Measurements from ENCODE around the gene CROCC. TPM values are rescaled to one million over a fixed set of nuclear protein-coding genes. Genes with fewer than 3 reads are reported as not detected.
"Not testable (repeated sequence)": the region's sequence is repeated elsewhere in the genome, so short reads cannot be mapped to it uniquely, and the experiment has no call there.

CROCC gene
- total RNA-seq, 4 donors from 2014 or later: 27.7 to 86.4 (median 60.2) TPM

DNA sequence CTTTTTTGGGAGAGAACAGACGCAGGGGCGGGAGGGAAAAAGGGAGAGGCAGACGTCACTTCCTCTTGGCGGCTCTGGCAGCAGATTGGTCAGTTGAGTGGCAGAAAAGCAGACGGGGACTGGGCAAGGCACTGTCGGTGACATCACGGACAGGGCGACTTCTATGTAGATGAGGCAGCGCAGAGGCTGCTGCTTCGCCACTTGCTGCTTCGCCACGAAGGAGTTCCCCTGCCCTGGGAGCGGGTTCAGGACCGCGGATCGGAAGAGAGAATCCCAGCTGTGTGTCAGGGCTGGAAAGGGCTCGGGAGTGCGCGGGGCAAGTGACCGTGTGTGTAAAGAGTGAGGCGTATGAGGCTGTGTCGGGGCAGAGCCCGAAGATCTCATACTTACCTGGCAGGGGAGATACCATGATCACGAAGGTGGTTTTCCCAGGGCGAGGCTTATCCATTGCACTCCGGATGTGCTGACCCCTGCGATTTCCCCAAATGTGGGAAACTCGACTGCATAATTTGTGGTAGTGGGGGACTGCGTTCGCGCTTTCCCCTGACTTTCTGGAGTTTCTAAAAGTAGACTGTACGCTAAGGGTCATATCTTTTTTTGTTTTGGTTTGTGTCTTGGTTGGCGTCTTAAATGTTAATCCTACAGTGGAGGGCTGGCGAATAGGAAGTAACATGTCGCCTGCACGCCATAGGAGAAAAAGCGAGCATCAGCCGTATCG lies 26.0 kb upstream of the CROCC start, which contains the start of gene RNU1-2:
Gene RNU1-2, plus strand, starts transcription at position 383 of the 718 bp plus-strand sequence.
- H3K9me3 ChIP-seq, H3K36me3 ChIP-seq, H3K27me3 ChIP-seq: not testable (repeated sequence)
- Histone ChIP-seq H3K4me3 (peak within 1 kb of the TSS; percentile 33), H3K4me1 (peaks cover 16% of the 10 kb centered on the region), H3K27ac (peak within 1 kb of the TSS; percentile 85)
- DNase-seq (ENCODE audit: low spot score in 2 of 2): peak; percentile 96
- peak; percentile 61 to 89 for TF ChIP-seq POLR2A (IDR thresholded peaks at IDR 0.05)
- 0% methylated on average over 16 of the region's 39 CpGs for WGBS

DNA sequence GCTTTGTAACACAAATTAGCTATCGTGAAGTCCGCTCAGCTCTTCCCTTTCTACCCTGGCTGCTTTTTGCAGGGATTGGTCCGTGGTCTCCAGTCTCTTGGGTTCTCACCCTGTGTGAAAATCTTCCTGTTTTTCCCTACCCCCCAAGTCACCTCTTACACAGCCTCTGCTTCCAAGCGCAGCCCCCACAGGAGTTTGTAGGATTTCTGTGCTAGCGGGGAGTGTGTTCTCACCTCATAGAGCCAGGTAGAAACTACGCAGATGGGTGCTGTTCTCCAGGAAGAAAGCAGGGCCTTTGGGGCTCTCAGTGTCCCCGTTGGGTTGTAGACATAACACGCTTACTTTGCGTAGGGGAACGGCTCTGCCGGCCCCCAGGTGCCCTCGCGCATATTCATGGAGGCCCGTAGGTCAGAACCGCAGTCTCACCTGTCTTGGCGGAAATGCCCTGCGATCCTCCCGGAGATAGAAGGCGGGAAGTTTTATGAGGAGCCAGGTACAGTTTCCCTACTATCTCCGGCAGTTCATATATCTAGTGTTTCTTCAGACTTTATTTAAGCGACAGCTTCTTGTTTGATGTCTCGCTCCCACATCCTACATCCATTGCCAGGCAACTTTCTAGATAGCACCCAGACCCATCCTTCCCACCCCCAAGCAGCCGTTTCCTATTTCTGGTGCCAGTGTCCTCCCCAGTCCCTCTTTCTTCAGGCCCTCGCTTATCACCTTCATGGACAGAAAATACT lies 25.2 kb upstream of the CROCC start:
- Histone ChIP-seq H3K27ac (peak overlapping the region; percentile 70), H3K4me1 (peaks cover 16% of the 10 kb centered on the region), H3K4me3 (peak overlapping the region; percentile 25)
- not testable (repeated sequence) for H3K9me3 ChIP-seq, H3K27me3 ChIP-seq, H3K36me3 ChIP-seq
- DNase-seq (ENCODE audit: low spot score in 2 of 2): peak in 1 of 2 donors; percentile 80
- WGBS: 26% methylated on average over 20 of the region's 24 CpGs

DNA sequence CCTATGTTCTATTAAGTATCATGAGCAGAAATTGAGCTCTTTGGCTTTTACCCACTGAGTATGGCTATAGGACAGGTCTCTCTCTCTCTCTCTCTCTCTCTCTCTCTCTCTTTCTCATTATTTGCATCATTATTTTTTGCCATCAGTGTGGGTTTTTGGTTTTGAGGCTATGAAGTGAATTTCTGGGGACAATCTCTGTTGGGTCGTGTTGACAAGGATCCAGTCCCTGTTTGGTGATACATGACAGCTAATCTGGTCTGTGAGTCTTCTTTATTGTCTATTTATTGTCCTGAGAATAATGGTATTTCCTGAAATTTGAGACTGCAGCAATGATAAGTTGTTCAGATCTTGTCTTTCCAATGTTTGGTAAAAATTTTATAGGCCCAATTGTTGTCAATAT lies 24.1 kb upstream of the CROCC start:
- H3K27me3 ChIP-seq; H3K36me3 ChIP-seq; DNase-seq (ENCODE audit: low spot score in 2 of 2); H3K4me3 ChIP-seq; H3K27ac ChIP-seq; H3K9me3 ChIP-seq: not testable (repeated sequence)
- peaks cover 16% of the 10 kb centered on the region for H3K4me1 ChIP-seq
- 64% methylated on average over 1 of the region's 1 CpG for WGBS

DNA sequence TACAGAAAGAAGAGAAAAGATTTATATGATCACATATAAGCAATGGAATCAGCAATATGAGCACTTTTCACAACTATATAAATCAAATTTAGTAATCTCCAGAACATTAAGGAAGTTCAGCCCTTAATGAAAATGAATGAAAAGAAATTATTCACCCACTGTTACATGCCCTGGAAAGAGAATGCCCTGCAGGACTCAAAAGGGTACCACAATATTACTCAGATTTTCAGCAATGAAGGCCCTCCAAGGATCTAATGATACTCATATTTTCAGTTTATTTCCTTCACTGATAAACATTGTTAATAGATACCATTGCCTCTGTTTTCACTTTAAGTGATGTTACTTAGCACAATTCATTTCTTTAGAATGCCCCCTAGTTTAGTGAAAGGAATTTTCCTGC lies 23.4 kb upstream of the CROCC start:
- peaks cover 17% of the 10 kb centered on the region for H3K4me1 ChIP-seq
- not testable (repeated sequence) for H3K27ac ChIP-seq; H3K9me3 ChIP-seq; H3K27me3 ChIP-seq; DNase-seq (ENCODE audit: low spot score in 2 of 2); H3K36me3 ChIP-seq; H3K4me3 ChIP-seq

DNA sequence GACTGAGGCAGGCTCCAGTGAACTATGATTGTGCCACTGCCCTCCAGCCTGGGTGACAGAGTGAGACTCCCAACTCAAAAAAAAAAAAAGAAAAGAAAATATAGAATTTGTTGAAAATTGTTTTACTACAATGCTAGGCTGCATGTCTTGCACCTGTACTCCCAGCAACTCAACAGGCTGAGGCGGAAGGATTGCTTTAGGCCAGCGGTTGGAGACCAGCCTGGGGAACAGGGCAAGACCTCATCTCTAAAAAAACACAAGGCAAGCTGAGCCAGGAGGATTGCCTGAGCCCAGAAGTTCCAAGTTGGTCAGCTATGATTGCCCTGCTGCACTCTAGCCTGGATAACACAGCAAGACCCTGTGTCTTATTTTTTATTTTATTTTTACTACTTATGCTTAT lies 22.7 kb upstream of the CROCC start:
- not testable (repeated sequence) for H3K36me3 ChIP-seq; DNase-seq (ENCODE audit: low spot score in 2 of 2); H3K4me3 ChIP-seq; H3K9me3 ChIP-seq; H3K27me3 ChIP-seq; H3K27ac ChIP-seq
- WGBS: 92% methylated on average over 2 of the region's 2 CpGs
- peaks cover 24% of the 10 kb centered on the region for H3K4me1 ChIP-seq

DNA sequence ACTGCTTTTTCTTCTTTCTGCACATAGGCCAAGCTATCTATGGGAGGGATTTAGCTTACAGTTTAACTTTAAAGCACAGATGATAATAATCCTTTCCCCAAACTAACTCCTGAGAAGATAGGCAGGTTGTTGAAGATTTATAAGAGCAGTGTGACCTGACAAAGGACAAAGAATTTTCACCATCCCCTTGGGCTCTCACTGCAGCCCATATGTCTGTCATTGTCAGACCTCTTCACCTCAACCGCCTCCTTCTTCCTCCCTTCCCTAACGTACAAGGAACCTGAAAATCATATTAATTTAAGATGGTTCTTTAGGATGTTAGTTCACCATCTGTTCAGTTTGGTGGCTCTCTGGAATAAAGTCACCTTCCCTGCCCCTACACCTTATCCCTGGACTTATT lies 21.0 kb upstream of the CROCC start:
- no peak overlapping the region for H3K4me3 ChIP-seq
- peaks cover 32% of the 10 kb centered on the region for H3K4me1 ChIP-seq
- no peaks in the 10 kb centered on the region for H3K27me3 ChIP-seq
- 69% methylated on average over 2 of the region's 2 CpGs for WGBS
- no peak overlapping the region for H3K27ac ChIP-seq
- no peaks in the 10 kb centered on the region for H3K36me3 ChIP-seq
- H3K9me3 ChIP-seq: no peaks in the 10 kb centered on the region
- no peak for DNase-seq (ENCODE audit: low spot score in 2 of 2)
- no peak for TF ChIP-seq POLR2AphosphoS5 (IDR thresholded peaks at IDR 0.05)
- TF ChIP-seq EP300 (IDR thresholded peaks at IDR 0.05): no peak
- TF ChIP-seq, protein P1, sequence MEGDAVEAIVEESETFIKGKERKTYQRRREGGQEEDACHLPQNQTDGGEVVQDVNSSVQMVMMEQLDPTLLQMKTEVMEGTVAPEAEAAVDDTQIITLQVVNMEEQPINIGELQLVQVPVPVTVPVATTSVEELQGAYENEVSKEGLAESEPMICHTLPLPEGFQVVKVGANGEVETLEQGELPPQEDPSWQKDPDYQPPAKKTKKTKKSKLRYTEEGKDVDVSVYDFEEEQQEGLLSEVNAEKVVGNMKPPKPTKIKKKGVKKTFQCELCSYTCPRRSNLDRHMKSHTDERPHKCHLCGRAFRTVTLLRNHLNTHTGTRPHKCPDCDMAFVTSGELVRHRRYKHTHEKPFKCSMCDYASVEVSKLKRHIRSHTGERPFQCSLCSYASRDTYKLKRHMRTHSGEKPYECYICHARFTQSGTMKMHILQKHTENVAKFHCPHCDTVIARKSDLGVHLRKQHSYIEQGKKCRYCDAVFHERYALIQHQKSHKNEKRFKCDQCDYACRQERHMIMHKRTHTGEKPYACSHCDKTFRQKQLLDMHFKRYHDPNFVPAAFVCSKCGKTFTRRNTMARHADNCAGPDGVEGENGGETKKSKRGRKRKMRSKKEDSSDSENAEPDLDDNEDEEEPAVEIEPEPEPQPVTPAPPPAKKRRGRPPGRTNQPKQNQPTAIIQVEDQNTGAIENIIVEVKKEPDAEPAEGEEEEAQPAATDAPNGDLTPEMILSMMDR (IDR thresholded peaks at IDR 0.05): no peak
- no peak for TF ChIP-seq POLR2A (IDR thresholded peaks at IDR 0.05)

DNA sequence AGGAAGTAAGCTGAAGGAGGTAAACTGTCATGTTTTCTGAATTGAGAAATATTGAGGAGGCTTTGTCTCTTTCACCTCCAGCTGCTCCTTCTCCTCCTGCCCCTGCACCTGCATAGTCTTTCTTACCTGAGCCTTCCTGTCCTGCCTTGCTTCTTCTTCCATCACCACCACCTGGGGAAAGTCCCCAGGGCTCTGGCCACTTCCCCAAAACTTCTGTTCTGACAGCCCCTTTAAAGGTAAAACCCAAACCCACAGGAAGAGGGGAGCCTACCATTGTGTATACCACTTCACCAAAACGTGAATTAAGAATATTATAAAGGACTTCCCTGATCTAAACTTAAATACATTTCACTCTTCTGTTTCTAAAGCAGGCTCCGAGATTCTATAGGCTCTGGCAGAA lies 20.4 kb upstream of the CROCC start:
- DNase-seq (ENCODE audit: low spot score in 2 of 2): peak in 1 of 2 donors; percentile 47
- 73% methylated on average over 2 of the region's 2 CpGs for WGBS

DNA sequence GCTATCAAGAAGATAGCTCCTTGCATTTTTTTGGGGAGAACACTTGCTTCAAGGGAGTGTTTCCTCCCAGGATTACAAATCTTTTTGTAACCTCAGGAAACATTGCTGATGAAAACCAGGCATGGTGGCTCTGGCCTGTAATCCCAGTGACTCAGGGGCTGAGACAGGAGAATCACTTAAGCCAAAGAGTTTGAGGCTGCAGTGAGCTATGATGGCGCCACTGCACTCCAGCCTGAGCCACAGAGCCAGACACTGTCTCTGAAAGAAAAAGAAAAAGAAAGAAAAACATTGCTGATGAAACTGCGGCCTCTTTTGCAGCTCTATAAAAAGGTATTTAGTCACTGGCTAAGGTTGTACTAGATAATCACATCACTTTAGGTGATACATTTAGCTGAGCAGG lies 18.7 kb upstream of the CROCC start:
- WGBS: 61% methylated on average over 2 of the region's 2 CpGs
- TF ChIP-seq EP300 (IDR thresholded peaks at IDR 0.05) (no peak), POLR2AphosphoS5 (IDR thresholded peaks at IDR 0.05) (no peak), POLR2A (IDR thresholded peaks at IDR 0.05) (no peak)
- TF ChIP-seq, protein P1 (IDR thresholded peaks at IDR 0.05): no peak
- no peak overlapping the region for H3K4me3 ChIP-seq
- DNase-seq (ENCODE audit: low spot score in 2 of 2): peak in 1 of 2 donors; percentile 76
- no peaks in the 10 kb centered on the region for H3K36me3 ChIP-seq
- H3K27ac ChIP-seq: peak overlapping the region; percentile 98
- H3K27me3 ChIP-seq: no peaks in the 10 kb centered on the region
- no peaks in the 10 kb centered on the region for H3K9me3 ChIP-seq
- peaks cover 22% of the 10 kb centered on the region for H3K4me1 ChIP-seq

More for the DNA sequence above, 20.4 kb upstream of the CROCC start:
- not testable (repeated sequence) for H3K27me3 ChIP-seq, H3K27ac ChIP-seq, H3K4me3 ChIP-seq, H3K36me3 ChIP-seq, H3K9me3 ChIP-seq
- H3K4me1 ChIP-seq: peaks cover 30% of the 10 kb centered on the region
